Astrocyte (in vitro differentiated cells and primary cell): Measurements from ENCODE around the gene PGC. TPM values are rescaled to one million over a fixed set of nuclear protein-coding genes. Genes with fewer than 3 reads are reported as not detected.

Experiments used
- DNase-seq: peaks from one replicate; pipeline ENCODE4 v3.0.0-alpha.2; 2010; ENCODE audit warnings: low read depth
- FAIRE-seq: peaks from 2 replicates; lab custom pipeline; 2011; peaks lifted over from hg19 to GRCh38; lab: Jason Lieb, UNC
- H2AFZ ChIP-seq: 2 replicates; pipeline ENCODE4 v1.6.0; 2012; ENCODE audit warnings: low read depth, low read length, inconsistent platforms
- H3K27ac ChIP-seq: 2 replicates; pipeline ENCODE4 v1.5.1; 2011; ENCODE audit warnings: low read depth, low read length, inconsistent platforms
- H3K27me3 ChIP-seq: 2 replicates; pipeline ENCODE4 v1.6.0; 2011; ENCODE audit warnings: low read length, inconsistent platforms; ENCODE audit not compliant: insufficient read depth
- H3K36me3 ChIP-seq: 2 replicates; pipeline ENCODE4 v1.5.1; 2011; ENCODE audit warnings: low read length, inconsistent platforms; ENCODE audit not compliant: insufficient read depth
- H3K4me1 ChIP-seq: 2 replicates; pipeline ENCODE4 v1.5.1; 2011; ENCODE audit warnings: low read length, inconsistent platforms; ENCODE audit not compliant: insufficient read depth
- H3K4me2 ChIP-seq: 2 replicates; pipeline ENCODE4 v1.6.0; 2012; ENCODE audit warnings: low read length, inconsistent platforms
- H3K4me3 ChIP-seq: 2 replicates; pipeline ENCODE4 v1.5.1; 2011; ENCODE audit warnings: low read depth, mild to moderate bottlenecking, low read length, inconsistent platforms; ENCODE audit not compliant: insufficient read depth
- H3K79me2 ChIP-seq: 2 replicates; pipeline ENCODE4 v1.6.0; 2012; ENCODE audit warnings: mild to moderate bottlenecking, low read length, inconsistent platforms; ENCODE audit not compliant: insufficient read depth
- H3K9ac ChIP-seq: 2 replicates; pipeline ENCODE4 v1.6.0; 2012; ENCODE audit warnings: mild to moderate bottlenecking, low read length, inconsistent platforms
- H3K9me3 ChIP-seq: 2 replicates; pipeline ENCODE4 v1.5.1; 2012; ENCODE audit warnings: low read depth, mild to moderate bottlenecking, low read length, inconsistent platforms; ENCODE audit not compliant: insufficient read depth
- H4K20me1 ChIP-seq: 2 replicates; pipeline ENCODE4 v1.6.0; 2012; ENCODE audit warnings: low read length, inconsistent platforms; ENCODE audit not compliant: insufficient read depth
- H3K27ac Mint-ChIP-seq: one replicate; pipeline ENCODE4 v1.8.0; 2021; ENCODE audit warnings: mild to moderate bottlenecking, mixed read lengths; ENCODE audit not compliant: unreplicated experiment
- H3K27me3 Mint-ChIP-seq: one replicate; pipeline ENCODE4 v1.8.0; 2021; ENCODE audit warnings: low read depth, mixed read lengths; ENCODE audit not compliant: unreplicated experiment
- H3K36me3 Mint-ChIP-seq: one replicate; pipeline ENCODE4 v1.8.0; 2021; ENCODE audit warnings: low read depth, mixed read lengths; ENCODE audit not compliant: unreplicated experiment
- H3K4me1 Mint-ChIP-seq: one replicate; pipeline ENCODE4 v1.8.0; 2021; ENCODE audit warnings: low read depth, mixed read lengths; ENCODE audit not compliant: unreplicated experiment
- H3K4me3 Mint-ChIP-seq: one replicate; pipeline ENCODE4 v1.8.0; 2021; ENCODE audit warnings: mild to moderate bottlenecking, moderate library complexity, mixed read lengths; ENCODE audit not compliant: unreplicated experiment
- H3K9me3 Mint-ChIP-seq: one replicate; pipeline ENCODE4 v1.8.0; 2021; ENCODE audit warnings: mild to moderate bottlenecking, mixed read lengths; ENCODE audit not compliant: unreplicated experiment
- CTCF ChIP-seq: IDR thresholded peaks from 2 replicates; pipeline ENCODE4 v1.5.1; 2011; ENCODE audit warnings: low read depth, mild to moderate bottlenecking, inconsistent platforms, low read length, moderate library complexity; ENCODE audit not compliant: insufficient read depth
- EZH2 ChIP-seq: IDR thresholded peaks from 2 replicates; pipeline ENCODE4 v1.6.1; 2012; ENCODE audit warnings: mild to moderate bottlenecking, low read length, inconsistent platforms; ENCODE audit not compliant: insufficient read depth
- total RNA-seq: library from RNA; stranded (reverse); gene quantifications from 2 replicates; pipeline ENCODE4 v1.2.1, GENCODE V29; 2021

PGC gene
- total RNA-seq, 1 donor from 2014 or later, result not detected

GRCh38 chr6:41739041-41739440, 8.2 kb downstream of the PGC start:
- Histone ChIP-seq H3K79me2 (no peaks in the 10 kb centered on the region), H3K4me2 (no peak overlapping the region), H3K4me3 (no peak overlapping the region), H3K4me1 (peaks cover 9% of the 10 kb centered on the region), H3K9me3 (no peaks in the 10 kb centered on the region), H3K27me3 (no peaks in the 10 kb centered on the region), H4K20me1 (no peaks in the 10 kb centered on the region), H3K9ac (no peak overlapping the region), H3K27ac (no peak overlapping the region), H2AFZ (no peak overlapping the region), H3K36me3 (no peaks in the 10 kb centered on the region)
- DNase-seq, result no peak
- Mint-ChIP-seq H3K4me1 (peaks cover 7% of the 10 kb centered on the region), H3K36me3 (no peaks in the 10 kb centered on the region), H3K27ac (no peak overlapping the region), H3K4me3 (no peak overlapping the region), H3K9me3 (peaks cover 4% of the 10 kb centered on the region), H3K27me3 (peaks cover 12% of the 10 kb centered on the region)
- no peak for FAIRE-seq
- TF ChIP-seq EZH2, result no peak
- no peak for TF ChIP-seq CTCF

- Histone ChIP-seq H3K4me1 (peaks cover 22% of the 10 kb centered on the region), H3K4me3 (no peak overlapping the region), H3K27ac (no peak overlapping the region), H3K27me3 (no peaks in the 10 kb centered on the region), H3K36me3 (no peaks in the 10 kb centered on the region), H3K4me2 (no peak overlapping the region), H3K9ac (no peak overlapping the region), H3K79me2 (no peaks in the 10 kb centered on the region), H2AFZ (no peak overlapping the region), H4K20me1 (peaks cover 4% of the 10 kb centered on the region), H3K9me3 (no peaks in the 10 kb centered on the region)
- no peaks in the 10 kb centered on the region for H3K36me3 Mint-ChIP-seq
- H3K27me3 Mint-ChIP-seq, result peaks cover 4% of the 10 kb centered on the region
- no peak overlapping the region for H3K27ac Mint-ChIP-seq
- H3K4me1 Mint-ChIP-seq, result peaks cover 5% of the 10 kb centered on the region
- no peak overlapping the region for H3K4me3 Mint-ChIP-seq
- no peak for TF ChIP-seq EZH2
- no peak for TF ChIP-seq CTCF
- FAIRE-seq (no peak), DNase-seq (no peak)
- no peaks in the 10 kb centered on the region for H3K9me3 Mint-ChIP-seq
Observed at GRCh38 chr6:41737591-41738130, 9.5 kb downstream of the PGC start.

- Histone ChIP-seq H3K36me3 (no peaks in the 10 kb centered on the region), H3K79me2 (no peaks in the 10 kb centered on the region), H3K4me1 (peaks cover 25% of the 10 kb centered on the region), H3K9me3 (no peaks in the 10 kb centered on the region), H3K4me2 (no peak overlapping the region), H3K27ac (no peak overlapping the region), H2AFZ (no peak overlapping the region), H4K20me1 (peaks cover 4% of the 10 kb centered on the region), H3K9ac (no peak overlapping the region), H3K27me3 (no peaks in the 10 kb centered on the region), H3K4me3 (no peak overlapping the region)
- no peaks in the 10 kb centered on the region for H3K9me3 Mint-ChIP-seq
- H3K36me3 Mint-ChIP-seq, result no peaks in the 10 kb centered on the region
- H3K4me1 Mint-ChIP-seq, result peaks cover 8% of the 10 kb centered on the region
- no peak for DNase-seq
- TF ChIP-seq CTCF (no peak), EZH2 (no peak)
- FAIRE-seq, result no peak
- H3K27ac Mint-ChIP-seq, result no peak overlapping the region
- no peak overlapping the region for H3K4me3 Mint-ChIP-seq
- H3K27me3 Mint-ChIP-seq, result no peaks in the 10 kb centered on the region
Observed at GRCh38 chr6:41736800-41737555, 10.2 kb downstream of the PGC start.
